ENCODE data around the gene KIAA1328. TPM values are rescaled to one million over a fixed set of nuclear protein-coding genes. Genes with fewer than 3 reads are reported as not detected.

Gene KIAA1328
- total RNA-seq, 3 donors from 2014 or later = 17.4 to 36.1 (median 25.6) TPM

DNA sequence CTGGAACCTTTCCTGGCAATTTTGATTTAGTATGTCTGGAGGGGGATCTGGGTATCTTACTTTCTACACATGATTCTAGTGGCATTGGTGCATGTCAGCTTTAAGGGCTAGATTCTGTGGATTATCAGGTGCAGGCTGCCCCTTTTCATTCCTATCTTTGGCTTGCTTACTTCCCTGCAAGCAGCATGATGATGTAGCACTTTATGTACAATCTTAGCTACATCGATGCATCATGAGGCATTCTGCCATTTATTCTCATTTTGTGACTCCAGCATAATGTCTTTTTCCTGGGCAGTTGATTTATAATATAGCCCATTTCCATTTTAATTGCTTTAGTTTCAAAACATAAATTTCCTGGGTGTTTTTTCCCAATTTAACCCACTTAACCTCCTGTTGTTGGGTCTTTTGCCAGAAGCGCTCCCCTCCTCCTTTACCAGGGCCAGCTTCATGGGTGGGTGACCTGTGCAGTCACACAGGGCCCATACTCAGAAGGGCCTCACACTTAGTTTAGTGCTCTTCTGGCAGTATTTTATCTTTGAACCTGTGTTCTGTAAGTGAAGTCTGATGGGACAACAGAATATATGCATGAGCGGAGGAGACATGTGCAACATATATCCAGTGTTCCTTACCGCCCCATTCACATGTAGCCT is 36.2 kb upstream of the KIAA1328 start:
- Histone ChIP-seq H3K9me3 (no peaks in the 10 kb centered on the region), H3K27me3 (no peaks in the 10 kb centered on the region), H3K27ac (no peak overlapping the region), H3K4me3 (no peak overlapping the region), H3K4me1 (no peaks in the 10 kb centered on the region), H3K36me3 (no peaks in the 10 kb centered on the region)
- TF ChIP-seq POLR2A (IDR thresholded peaks at IDR 0.05) = no peak
- TF ChIP-seq, protein P1, sequence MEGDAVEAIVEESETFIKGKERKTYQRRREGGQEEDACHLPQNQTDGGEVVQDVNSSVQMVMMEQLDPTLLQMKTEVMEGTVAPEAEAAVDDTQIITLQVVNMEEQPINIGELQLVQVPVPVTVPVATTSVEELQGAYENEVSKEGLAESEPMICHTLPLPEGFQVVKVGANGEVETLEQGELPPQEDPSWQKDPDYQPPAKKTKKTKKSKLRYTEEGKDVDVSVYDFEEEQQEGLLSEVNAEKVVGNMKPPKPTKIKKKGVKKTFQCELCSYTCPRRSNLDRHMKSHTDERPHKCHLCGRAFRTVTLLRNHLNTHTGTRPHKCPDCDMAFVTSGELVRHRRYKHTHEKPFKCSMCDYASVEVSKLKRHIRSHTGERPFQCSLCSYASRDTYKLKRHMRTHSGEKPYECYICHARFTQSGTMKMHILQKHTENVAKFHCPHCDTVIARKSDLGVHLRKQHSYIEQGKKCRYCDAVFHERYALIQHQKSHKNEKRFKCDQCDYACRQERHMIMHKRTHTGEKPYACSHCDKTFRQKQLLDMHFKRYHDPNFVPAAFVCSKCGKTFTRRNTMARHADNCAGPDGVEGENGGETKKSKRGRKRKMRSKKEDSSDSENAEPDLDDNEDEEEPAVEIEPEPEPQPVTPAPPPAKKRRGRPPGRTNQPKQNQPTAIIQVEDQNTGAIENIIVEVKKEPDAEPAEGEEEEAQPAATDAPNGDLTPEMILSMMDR (IDR thresholded peaks at IDR 0.05) = no peak
- TF ChIP-seq POLR2AphosphoS5 (IDR thresholded peaks at IDR 0.05) = no peak
- DNase-seq (ENCODE audit: low spot score in 2 of 2) = no peak
- intact Hi-C loops (cut with DNase I; ENCODE audit: low total_unique reads) = no loop called here

DNA sequence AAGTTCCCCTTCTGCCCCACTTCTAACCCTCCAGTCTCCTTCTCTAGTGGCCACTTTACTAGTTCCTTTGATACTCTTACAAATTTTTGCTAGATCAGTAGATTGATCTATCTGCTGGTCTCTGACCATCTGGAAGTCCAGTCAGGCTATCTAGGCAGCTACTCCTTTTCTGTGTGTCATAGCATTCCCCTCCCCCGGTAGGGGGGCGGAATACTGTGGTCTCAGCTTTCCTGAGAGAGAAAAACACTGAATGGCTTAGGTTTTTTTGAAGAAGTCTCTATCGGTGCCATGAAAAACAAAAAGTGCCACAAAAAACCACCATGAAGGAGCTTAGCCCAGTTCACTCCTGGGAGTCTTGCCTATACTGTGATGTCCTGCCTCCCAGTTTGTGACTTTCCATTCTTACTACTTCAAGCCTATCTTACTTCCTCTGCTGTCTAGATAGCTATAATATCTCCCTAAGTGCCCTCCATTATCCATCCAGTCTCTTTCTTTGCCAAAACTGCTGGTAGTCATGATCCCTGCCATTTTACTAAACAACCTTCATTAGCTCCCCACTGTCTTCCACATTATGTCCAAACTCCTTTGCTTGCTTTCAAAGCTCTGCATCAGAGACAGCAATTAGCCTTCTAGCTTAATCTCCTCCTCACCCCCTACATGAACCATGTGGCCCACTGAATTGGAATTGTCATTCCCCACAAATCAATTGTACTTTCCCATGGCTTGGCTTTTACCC is 30.0 kb upstream of the KIAA1328 start:
- Histone ChIP-seq H3K4me1 (no peaks in the 10 kb centered on the region), H3K27me3 (no peaks in the 10 kb centered on the region), H3K9me3 (no peaks in the 10 kb centered on the region), H3K4me3 (no peak overlapping the region), H3K27ac (no peak overlapping the region), H3K36me3 (no peaks in the 10 kb centered on the region)
- TF ChIP-seq, protein P1 (IDR thresholded peaks at IDR 0.05) = no peak
- TF ChIP-seq POLR2AphosphoS5 (IDR thresholded peaks at IDR 0.05) = no peak
- no peak for TF ChIP-seq POLR2A (IDR thresholded peaks at IDR 0.05)
- intact Hi-C loops (cut with DNase I; ENCODE audit: low total_unique reads) = no loop called here
- DNase-seq (ENCODE audit: low spot score in 2 of 2) = no peak

DNA sequence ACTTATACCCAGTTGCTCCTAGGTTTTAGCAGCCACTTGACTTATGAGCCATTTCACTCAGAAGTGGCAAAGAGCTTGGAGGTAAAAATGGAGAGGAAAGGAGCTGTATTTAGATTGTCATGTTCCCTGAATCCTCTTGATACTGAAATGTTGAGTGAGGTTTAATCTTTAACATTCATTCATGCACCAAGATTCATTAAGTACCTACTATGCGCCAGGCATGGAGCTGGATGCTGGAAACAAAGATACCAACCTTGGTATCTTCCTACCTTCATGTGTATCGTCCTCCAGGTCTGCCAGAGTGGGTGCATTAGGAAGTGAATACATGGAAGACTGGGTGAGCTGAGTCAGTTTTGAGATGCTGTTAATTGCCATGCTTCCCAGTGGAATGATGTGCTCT is 23.8 kb upstream of the KIAA1328 start:
- no peak for DNase-seq (ENCODE audit: low spot score in 2 of 2)
- TF ChIP-seq POLR2AphosphoS5 (IDR thresholded peaks at IDR 0.05) = no peak
- TF ChIP-seq, protein P1 (IDR thresholded peaks at IDR 0.05) = no peak
- TF ChIP-seq POLR2A (IDR thresholded peaks at IDR 0.05) = no peak
- no peak overlapping the region for H3K27ac ChIP-seq
- H3K9me3 ChIP-seq = no peaks in the 10 kb centered on the region
- H3K4me1 ChIP-seq = no peaks in the 10 kb centered on the region
- intact Hi-C loops (cut with DNase I; ENCODE audit: low total_unique reads) = no loop called here
- no peaks in the 10 kb centered on the region for H3K27me3 ChIP-seq
- H3K36me3 ChIP-seq = no peaks in the 10 kb centered on the region
- H3K4me3 ChIP-seq = no peak overlapping the region

DNA sequence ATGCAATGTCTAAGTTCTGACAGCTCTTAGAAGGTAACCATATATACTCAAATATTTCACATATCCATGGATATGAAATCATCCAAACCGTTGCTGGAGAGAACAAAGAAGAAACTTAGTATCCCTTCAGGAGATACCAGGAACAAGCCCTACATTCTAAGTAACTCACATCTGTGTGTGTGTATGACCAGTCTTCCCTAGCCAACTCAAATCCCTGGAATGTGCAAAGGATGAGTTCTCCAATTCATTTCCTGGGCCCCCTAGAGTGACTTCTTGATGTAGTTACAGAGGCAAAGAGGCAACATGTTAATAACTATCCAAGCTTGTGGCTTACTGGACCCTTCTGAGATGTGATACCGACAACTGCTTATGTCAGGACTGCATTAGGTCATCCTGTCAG is 20.2 kb upstream of the KIAA1328 start:
- intact Hi-C loops (cut with DNase I; ENCODE audit: low total_unique reads) = no loop called here
- H3K27me3 ChIP-seq = no peaks in the 10 kb centered on the region
- TF ChIP-seq, protein P1 (IDR thresholded peaks at IDR 0.05) = no peak
- TF ChIP-seq POLR2AphosphoS5 (IDR thresholded peaks at IDR 0.05) (no peak), POLR2A (IDR thresholded peaks at IDR 0.05) (no peak)
- H3K4me3 ChIP-seq = no peak overlapping the region
- no peaks in the 10 kb centered on the region for H3K36me3 ChIP-seq
- no peak overlapping the region for H3K27ac ChIP-seq
- no peak for DNase-seq (ENCODE audit: low spot score in 2 of 2)
- no peaks in the 10 kb centered on the region for H3K9me3 ChIP-seq
- no peaks in the 10 kb centered on the region for H3K4me1 ChIP-seq
